Activated CD4-positive, alpha-beta T cell treated with anti-CD3 and anti-CD28 coated beads, Interleukin-2, amount 50 U/mL, for 4 hours (primary cell): ENCODE results near the gene RALY.

Source experiments
- DNase-seq, 2 experiments: peaks; one replicate each; pipeline ENCODE4 v3.0.0-alpha.2; 2020

The RALY gene

GRCh38 chr20:34052414-34052813 lies 58.7 kb downstream of the RALY start:
- DNase-seq: no peak

GRCh38 chr20:34055290-34055689 lies 61.6 kb downstream of the RALY start:
- no peak for DNase-seq

GRCh38 chr20:34058831-34059230 lies 65.1 kb downstream of the RALY start:
- DNase-seq: no peak

GRCh38 chr20:34060970-34061369 lies 67.3 kb downstream of the RALY start:
- DNase-seq: no peak

GRCh38 chr20:34061695-34062094 lies 68.0 kb downstream of the RALY start:
- DNase-seq: no peak

GRCh38 chr20:34062570-34063482 lies 69.1 kb downstream of the RALY start:
- no peak for DNase-seq

- no peak for DNase-seq
Measured at GRCh38 chr20:34064286-34064685, 70.6 kb downstream of the RALY start.

GRCh38 chr20:34065260-34065659 lies 71.5 kb downstream of the RALY start:
- DNase-seq: no peak

GRCh38 chr20:34066476-34067090 lies 72.9 kb downstream of the RALY start:
- no peak for DNase-seq

GRCh38 chr20:34068001-34068400 lies 74.3 kb downstream of the RALY start:
- DNase-seq: no peak

- DNase-seq: peak; percentile 42 to 44
Measured at GRCh38 chr20:34069341-34070078, 75.8 kb downstream of the RALY start.

- DNase-seq: no peak
Measured at GRCh38 chr20:34070079-34070439, 76.3 kb downstream of the RALY start.

- DNase-seq: no peak
Measured at GRCh38 chr20:34070859-34071258, 77.1 kb downstream of the RALY start.

- no peak for DNase-seq
Measured at GRCh38 chr20:34072076-34072475, 78.4 kb downstream of the RALY start.

GRCh38 chr20:34072778-34073177 lies 79.1 kb downstream of the RALY start:
- DNase-seq: no peak

- peak in 1 of 2 experiments; percentile 12 for DNase-seq
Measured at GRCh38 chr20:34074101-34074760, 80.5 kb downstream of the RALY start.

- no peak for DNase-seq
Measured at GRCh38 chr20:34075647-34076046, 81.9 kb downstream of the RALY start.

- DNase-seq: no peak
Measured at GRCh38 chr20:34076952-34077351, 83.2 kb downstream of the RALY start.

- no peak for DNase-seq
Measured at GRCh38 chr20:34078540-34078939, 84.8 kb downstream of the RALY start.

- no peak for DNase-seq
Measured at GRCh38 chr20:34079818-34080217, 86.1 kb downstream of the RALY start.

- DNase-seq: no peak
Measured at GRCh38 chr20:34082232-34082887, 88.6 kb downstream of the RALY start.

- no peak for DNase-seq
Measured at GRCh38 chr20:34083137-34083536, 89.4 kb downstream of the RALY start.

GRCh38 chr20:34083781-34084180 lies 90.1 kb downstream of the RALY start:
- DNase-seq: no peak
